ENCODE results near the gene PDE10A. TPM values are rescaled to one million over a fixed set of nuclear protein-coding genes. Genes with fewer than 3 reads are reported as not detected.
"Not testable (repeated sequence)": the region's sequence is repeated elsewhere in the genome, so short reads cannot be mapped to it uniquely, and the experiment has no call there.

Gene PDE10A
- total RNA-seq, 4 donors from 2014 or later, result 0.59 to 3.1 (median 2.0) TPM

DNA sequence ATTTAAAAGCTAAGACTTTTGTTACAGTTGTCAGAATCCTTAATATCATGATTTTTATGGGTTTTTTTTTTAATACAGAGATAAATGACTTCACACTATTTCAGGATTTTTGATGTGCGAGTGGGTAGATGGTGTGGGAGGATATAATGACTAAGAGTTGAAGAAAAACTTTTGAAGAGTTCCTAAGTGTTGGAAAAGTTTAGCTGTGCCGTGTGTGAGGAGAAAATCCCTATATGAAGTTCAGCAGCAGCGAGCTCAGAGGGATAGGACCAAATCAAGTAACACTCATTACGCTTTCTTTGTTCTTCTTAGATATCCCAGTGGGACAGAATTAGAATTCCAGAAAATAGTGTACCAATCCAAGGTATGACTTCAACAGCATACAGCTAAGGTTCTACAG lies 34.1 kb downstream of the PDE10A start:
- WGBS, result 84% methylated on average over 4 of the region's 4 CpGs
- no peaks in the 10 kb centered on the region for H3K9me3 ChIP-seq
- H3K27ac ChIP-seq, result no peak overlapping the region
- no peaks in the 10 kb centered on the region for H3K27me3 ChIP-seq
- no peak for DNase-seq (ENCODE audit: low spot score in 2 of 2)
- H3K36me3 ChIP-seq, result no peaks in the 10 kb centered on the region
- H3K4me1 ChIP-seq, result no peaks in the 10 kb centered on the region
- TF ChIP-seq, protein P1, sequence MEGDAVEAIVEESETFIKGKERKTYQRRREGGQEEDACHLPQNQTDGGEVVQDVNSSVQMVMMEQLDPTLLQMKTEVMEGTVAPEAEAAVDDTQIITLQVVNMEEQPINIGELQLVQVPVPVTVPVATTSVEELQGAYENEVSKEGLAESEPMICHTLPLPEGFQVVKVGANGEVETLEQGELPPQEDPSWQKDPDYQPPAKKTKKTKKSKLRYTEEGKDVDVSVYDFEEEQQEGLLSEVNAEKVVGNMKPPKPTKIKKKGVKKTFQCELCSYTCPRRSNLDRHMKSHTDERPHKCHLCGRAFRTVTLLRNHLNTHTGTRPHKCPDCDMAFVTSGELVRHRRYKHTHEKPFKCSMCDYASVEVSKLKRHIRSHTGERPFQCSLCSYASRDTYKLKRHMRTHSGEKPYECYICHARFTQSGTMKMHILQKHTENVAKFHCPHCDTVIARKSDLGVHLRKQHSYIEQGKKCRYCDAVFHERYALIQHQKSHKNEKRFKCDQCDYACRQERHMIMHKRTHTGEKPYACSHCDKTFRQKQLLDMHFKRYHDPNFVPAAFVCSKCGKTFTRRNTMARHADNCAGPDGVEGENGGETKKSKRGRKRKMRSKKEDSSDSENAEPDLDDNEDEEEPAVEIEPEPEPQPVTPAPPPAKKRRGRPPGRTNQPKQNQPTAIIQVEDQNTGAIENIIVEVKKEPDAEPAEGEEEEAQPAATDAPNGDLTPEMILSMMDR (IDR thresholded peaks at IDR 0.05), result no peak
- TF ChIP-seq EP300 (IDR thresholded peaks at IDR 0.05) (no peak), POLR2A (IDR thresholded peaks at IDR 0.05) (no peak), POLR2AphosphoS5 (IDR thresholded peaks at IDR 0.05) (no peak)
- H3K4me3 ChIP-seq, result no peak overlapping the region

DNA sequence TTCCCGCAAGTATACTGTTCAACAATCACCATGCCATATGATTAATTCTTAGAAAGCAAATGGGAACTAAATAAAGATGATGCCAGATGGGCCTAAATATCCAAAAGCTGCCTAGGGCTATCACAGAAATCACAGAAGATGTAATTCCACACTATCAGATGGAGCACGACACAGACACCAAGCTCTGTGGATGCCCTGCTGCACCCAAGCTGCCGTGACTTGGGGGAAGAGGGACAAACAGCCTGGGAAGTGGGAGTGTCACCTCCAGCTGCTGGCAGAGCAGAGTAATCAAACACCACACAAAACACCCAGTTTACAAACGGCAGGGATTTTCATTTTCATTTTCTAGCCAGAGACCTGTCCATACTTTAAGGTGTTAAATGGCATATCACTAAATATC lies 35.7 kb downstream of the PDE10A start:
- H3K36me3 ChIP-seq, result no peaks in the 10 kb centered on the region
- WGBS, result 62% methylated on average over 4 of the region's 4 CpGs
- H3K4me1 ChIP-seq, result no peaks in the 10 kb centered on the region
- no peak overlapping the region for H3K4me3 ChIP-seq
- H3K9me3 ChIP-seq, result no peaks in the 10 kb centered on the region
- H3K27ac ChIP-seq, result no peak overlapping the region
- DNase-seq (ENCODE audit: low spot score in 2 of 2), result no peak
- TF ChIP-seq, protein P1 (IDR thresholded peaks at IDR 0.05), result no peak
- TF ChIP-seq POLR2A (IDR thresholded peaks at IDR 0.05) (no peak), EP300 (IDR thresholded peaks at IDR 0.05) (no peak), POLR2AphosphoS5 (IDR thresholded peaks at IDR 0.05) (no peak)
- H3K27me3 ChIP-seq, result no peaks in the 10 kb centered on the region

DNA sequence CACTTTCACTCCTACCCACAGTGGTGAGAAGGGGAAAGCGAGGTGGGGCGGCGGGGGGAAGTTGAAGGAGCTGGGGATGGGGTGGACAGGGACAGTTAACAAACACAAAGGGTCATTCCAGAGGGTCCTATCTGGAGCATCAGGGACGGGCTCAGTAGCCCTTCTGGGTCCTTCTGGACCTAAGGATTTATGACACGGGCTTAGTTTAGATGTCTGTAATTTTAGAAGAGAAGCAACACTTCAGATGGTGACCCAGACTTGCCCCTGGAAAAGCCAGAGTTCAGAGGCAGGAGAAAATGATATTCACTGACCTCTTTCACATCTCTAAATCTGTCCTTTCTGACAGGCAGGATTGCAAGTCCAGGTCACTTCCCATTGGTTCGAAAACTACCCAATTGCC lies 36.3 kb downstream of the PDE10A start:
- WGBS, result 78% methylated on average over 6 of the region's 6 CpGs
- DNase-seq (ENCODE audit: low spot score in 2 of 2), result no peak
- no peak overlapping the region for H3K27ac ChIP-seq

DNA sequence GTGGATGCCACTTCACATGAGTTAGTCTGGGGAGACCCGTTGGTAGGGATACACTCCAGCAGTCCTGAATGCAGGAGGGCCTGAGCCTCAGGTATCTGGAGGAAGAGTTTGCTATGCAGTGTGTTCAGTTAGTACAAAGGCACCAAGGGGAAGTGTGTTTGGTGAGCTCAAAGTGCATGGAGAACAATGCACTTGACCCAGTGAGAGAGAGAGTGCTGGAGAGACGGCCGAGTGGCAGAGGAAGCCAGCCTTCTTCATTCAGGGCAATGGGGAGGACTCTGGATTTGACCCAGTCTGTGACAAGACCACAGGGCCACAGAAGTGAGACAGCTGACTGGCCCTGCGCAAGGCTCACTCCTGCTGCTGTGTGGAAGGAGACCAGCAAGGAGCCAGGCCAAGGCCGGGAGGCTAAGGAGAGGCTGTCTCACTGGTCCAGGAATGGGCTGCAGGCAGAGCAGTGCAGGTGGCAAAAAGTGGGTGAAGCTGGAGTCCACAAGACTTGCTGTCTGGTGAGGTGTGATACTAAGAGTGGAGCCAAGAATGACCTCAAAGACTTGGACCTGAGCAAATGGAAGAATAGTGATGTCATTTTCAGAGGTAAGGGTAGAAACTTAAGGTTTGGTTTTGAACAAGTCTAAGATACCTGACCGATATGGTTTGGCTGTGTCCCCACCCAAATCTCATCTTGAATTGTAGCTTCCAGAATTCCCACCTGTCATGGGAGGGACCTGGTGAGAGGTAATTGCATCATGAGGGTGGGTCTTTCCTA lies 38.0 kb downstream of the PDE10A start:
- Histone ChIP-seq H3K9me3 (no peaks in the 10 kb centered on the region), H3K4me3 (no peak overlapping the region), H3K4me1 (no peaks in the 10 kb centered on the region), H3K27me3 (no peaks in the 10 kb centered on the region), H3K36me3 (no peaks in the 10 kb centered on the region), H3K27ac (no peak overlapping the region)
- WGBS, result 87% methylated on average over 6 of the region's 6 CpGs
- TF ChIP-seq POLR2A (IDR thresholded peaks at IDR 0.05) (no peak), POLR2AphosphoS5 (IDR thresholded peaks at IDR 0.05) (no peak), EP300 (IDR thresholded peaks at IDR 0.05) (no peak)
- TF ChIP-seq, protein P1 (IDR thresholded peaks at IDR 0.05), result no peak
- no peak for DNase-seq (ENCODE audit: low spot score in 2 of 2)

More for the DNA sequence above, 36.3 kb downstream of the PDE10A start:
- no peaks in the 10 kb centered on the region for H3K9me3 ChIP-seq
- no peak overlapping the region for H3K4me3 ChIP-seq
- H3K36me3 ChIP-seq, result no peaks in the 10 kb centered on the region
- H3K27me3 ChIP-seq, result no peaks in the 10 kb centered on the region
- no peaks in the 10 kb centered on the region for H3K4me1 ChIP-seq
- TF ChIP-seq POLR2A (IDR thresholded peaks at IDR 0.05) (no peak), POLR2AphosphoS5 (IDR thresholded peaks at IDR 0.05) (no peak), EP300 (IDR thresholded peaks at IDR 0.05) (no peak)
- TF ChIP-seq, protein P1 (IDR thresholded peaks at IDR 0.05), result no peak

DNA sequence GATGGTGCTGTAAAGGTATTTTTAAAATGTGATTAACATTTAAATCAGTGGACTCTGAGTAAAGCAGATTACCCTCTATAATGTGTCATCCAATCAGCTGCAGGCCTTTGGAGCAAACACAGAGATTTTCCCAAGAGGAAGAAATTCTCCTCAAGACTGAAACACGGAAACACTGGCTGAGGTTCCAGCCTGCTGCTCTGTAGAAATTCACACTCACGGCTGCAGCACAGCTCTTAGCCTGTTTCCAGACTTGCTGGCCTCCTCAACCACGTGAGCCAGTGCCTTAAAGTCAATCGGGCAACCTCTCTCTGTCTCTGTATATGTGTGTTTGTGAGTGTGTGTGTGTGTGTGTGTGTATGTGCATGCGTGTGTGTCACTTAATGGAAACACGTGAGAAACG lies 41.1 kb downstream of the PDE10A start:
- H3K4me1 ChIP-seq, result no peaks in the 10 kb centered on the region
- 80% methylated on average over 7 of the region's 7 CpGs for WGBS
- no peak for TF ChIP-seq POLR2A (IDR thresholded peaks at IDR 0.05)
- TF ChIP-seq, protein P1 (IDR thresholded peaks at IDR 0.05), result no peak
- no peak for TF ChIP-seq POLR2AphosphoS5 (IDR thresholded peaks at IDR 0.05)
- no peak for TF ChIP-seq EP300 (IDR thresholded peaks at IDR 0.05)

DNA sequence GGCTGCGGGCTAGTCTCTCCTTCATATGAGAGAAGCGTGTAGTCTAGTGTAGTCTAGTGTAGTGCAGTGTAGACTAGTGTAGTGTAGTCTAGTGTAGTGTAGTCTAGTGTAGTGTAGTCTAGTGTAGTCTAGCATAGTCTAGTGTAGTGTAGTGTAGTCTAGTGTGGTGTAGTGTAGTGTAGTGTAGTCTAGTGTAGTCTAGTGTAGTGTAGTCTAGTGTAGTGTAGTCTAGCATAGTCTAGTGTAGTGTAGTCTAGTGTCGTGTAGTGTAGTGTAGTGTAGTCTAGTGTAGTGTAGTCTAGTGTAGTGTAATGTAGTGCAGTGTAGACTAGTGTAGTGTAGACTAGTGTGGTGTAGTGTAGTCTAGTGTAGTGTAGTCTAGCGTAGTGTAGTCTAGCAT lies 44.1 kb downstream of the PDE10A start:
- H3K4me3 ChIP-seq; DNase-seq (ENCODE audit: low spot score in 2 of 2); H3K27me3 ChIP-seq; H3K9me3 ChIP-seq; H3K27ac ChIP-seq; H3K36me3 ChIP-seq; H3K4me1 ChIP-seq: not testable (repeated sequence)
- WGBS, result 94% methylated on average over 4 of the region's 4 CpGs

More for the DNA sequence above, 41.1 kb downstream of the PDE10A start:
- DNase-seq (ENCODE audit: low spot score in 2 of 2), result no peak
- Histone ChIP-seq H3K36me3 (no peaks in the 10 kb centered on the region), H3K27ac (no peak overlapping the region), H3K4me3 (no peak overlapping the region), H3K9me3 (no peaks in the 10 kb centered on the region), H3K27me3 (no peaks in the 10 kb centered on the region)

Measured in suprapubic skin (tissue), 4 donors.